Anterior cingulate cortex (tissue), 58 donors: ENCODE measurements around the gene TMEM30A.

Experiments used
- DNase-seq, 58 donors: peaks; one replicate each; lab custom pipeline; 2025; lab: John Stamatoyannopoulos, UW

The TMEM30A gene

GRCh38 chr6:75296811-75297779 is 12.5 kb upstream of the TMEM30A start:
- DNase-seq = peak in 2 of 58 donors; percentile 34 to 40

- DNase-seq = no peak
Observed at GRCh38 chr6:75292555-75292954, 8.0 kb upstream of the TMEM30A start.

DNA sequence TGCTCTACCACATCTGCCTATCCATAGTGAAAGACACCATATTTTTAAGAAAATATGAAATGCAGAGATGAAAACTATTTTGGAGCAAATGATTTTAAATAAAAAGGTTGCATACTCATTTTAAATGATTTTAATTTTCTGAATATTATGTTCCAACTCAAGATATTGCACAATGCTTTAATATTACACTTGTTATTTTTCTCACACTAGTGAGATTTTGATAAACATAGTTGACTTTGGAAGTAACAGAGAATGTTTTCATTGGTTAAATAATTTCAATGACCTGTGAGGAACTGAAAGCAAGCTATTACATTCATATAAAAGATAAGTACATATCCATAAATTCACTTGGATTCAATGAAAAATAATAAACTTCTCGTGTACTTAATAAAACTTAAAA is 7.2 kb upstream of the TMEM30A start:
- no peak for DNase-seq

- DNase-seq = peak in 1 of 58 donors; percentile 1
Observed at GRCh38 chr6:75291331-75291730, 6.7 kb upstream of the TMEM30A start.

GRCh38 chr6:75290136-75290945 is 5.7 kb upstream of the TMEM30A start:
- DNase-seq = peak in 48 of 58 donors; percentile 2 to 90 (median 42)

DNA sequence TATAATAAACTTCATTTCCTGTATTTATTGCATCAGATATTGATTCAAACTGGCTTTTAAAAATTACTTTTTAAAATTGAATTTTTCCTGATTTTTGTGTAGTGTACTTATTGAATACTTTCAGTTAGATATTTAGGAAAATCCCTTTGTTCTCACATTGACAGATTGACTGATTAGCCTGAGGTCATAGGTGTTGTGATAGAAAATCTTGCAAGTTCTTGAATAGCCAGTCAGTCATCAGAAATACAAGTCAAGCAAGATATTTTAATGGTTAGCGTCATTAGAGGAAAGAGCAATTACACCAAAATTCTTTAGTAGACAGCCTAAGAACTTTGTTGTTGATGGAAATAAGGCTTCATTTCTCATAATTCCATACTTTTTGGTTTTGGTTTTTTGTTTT is 3.4 kb upstream of the TMEM30A start:
- no peak for DNase-seq

DNA sequence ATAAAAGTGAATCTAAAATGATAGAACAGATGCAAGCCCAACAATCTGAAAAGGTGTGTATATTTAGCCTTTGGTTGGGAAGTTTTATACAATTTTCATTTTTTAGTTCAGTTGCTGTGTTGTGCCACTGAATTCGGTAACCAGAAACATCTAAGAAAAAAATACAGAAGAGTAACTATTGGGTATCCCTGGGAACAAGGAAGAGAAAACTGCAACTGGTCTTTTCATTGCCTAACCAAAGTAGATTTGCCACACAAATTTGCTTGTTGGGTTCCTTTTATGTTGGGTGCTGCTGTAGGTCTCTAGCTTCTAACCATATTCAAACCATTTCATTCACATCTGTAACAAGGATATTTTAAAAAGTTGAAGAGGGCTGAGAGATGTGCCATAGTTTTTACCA is 2.8 kb upstream of the TMEM30A start:
- no peak for DNase-seq

- no peak for DNase-seq
Observed at GRCh38 chr6:75286955-75287354, 2.4 kb upstream of the TMEM30A start.

GRCh38 chr6:75285283-75285639 is 669 bp upstream of the TMEM30A start:
- peak in 1 of 58 donors; percentile 30 for DNase-seq

DNA sequence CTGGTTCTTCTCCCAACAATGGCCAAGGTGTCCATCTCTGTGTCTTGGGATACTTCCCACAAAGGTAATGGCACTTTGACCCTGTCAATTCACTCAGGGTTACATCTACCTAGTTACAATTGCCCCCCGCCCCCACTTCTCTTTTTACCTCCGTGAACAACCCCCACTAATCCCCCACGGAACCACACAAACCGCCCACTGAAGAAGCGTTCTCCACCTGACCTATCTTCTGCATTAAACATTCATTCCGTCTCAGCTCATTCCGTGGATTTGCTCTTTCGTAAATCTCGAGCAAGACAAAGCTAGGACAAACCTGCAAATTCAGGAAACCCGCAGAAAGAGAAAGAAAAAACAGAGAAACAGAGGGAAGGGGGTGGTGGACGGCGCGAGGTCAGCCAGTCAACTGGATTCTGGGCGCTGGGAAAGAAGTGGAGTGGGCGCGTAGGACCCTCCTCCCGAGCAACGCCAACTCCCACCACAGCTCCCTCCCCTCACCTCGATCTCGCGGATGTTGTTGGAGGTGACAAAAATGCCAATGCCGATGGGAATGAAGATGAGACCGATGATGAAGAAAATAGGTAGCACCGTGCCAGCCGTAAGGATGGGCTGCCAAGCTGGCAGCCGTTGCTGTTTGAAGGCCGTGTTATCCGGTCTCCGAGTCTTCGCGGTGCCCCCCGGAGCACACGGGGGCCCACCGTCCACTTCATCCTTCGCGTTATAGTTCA is 523 bp downstream of the TMEM30A start:
- DNase-seq = peak in 7 of 58 donors; percentile 33 to 66 (median 47)

- DNase-seq = no peak
Observed at GRCh38 chr6:75282706-75283105, 1.9 kb downstream of the TMEM30A start.

GRCh38 chr6:75281653-75282052 is 2.9 kb downstream of the TMEM30A start:
- no peak for DNase-seq

- no peak for DNase-seq
Observed at GRCh38 chr6:75280131-75280855, 4.3 kb downstream of the TMEM30A start.

DNA sequence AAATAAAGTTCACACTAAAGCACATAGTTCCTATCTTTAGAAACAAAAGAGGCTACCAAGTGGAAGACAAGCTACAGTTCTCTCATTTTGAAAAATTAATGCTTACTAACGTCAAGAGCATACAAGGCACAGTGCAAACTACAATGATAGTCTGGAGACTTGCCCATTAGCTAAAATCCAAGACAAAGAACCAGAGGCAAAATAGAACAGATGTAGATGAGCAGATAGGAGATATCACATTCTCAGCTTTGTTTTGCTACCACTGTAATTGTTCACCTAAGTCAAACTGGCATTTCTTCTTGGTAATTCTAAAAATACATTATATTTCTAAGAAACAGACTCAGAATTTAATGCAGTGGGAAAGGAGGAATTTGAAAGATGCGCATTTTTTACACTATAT is 5.2 kb downstream of the TMEM30A start:
- DNase-seq = no peak

DNA sequence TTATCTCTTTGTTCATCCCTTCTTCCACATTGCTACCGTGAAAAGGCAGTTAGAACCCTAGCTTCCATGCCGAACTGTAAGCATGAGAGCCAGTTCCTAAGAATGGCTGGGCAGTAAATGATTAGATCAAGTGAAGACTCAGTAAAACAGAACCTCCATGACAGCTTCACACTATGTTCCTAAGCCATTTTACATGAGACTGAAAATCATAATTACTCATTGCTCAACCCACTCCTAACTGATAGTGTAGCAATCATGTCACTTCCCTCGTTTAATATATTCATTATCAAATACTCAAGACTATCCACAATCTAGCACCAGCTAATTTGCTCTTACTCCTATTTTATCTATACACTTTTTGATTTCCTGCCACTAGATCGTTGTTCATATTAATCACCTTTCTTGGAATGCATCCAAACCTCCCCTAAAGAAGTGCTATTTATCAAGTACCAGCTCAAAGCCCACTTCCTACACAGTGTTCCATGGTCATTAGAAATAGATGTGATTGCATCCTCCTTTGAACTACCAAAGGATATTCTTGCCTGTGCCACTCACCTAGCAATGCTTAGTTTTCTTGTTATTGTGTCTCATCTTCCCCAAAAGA is 6.0 kb downstream of the TMEM30A start:
- no peak for DNase-seq

DNA sequence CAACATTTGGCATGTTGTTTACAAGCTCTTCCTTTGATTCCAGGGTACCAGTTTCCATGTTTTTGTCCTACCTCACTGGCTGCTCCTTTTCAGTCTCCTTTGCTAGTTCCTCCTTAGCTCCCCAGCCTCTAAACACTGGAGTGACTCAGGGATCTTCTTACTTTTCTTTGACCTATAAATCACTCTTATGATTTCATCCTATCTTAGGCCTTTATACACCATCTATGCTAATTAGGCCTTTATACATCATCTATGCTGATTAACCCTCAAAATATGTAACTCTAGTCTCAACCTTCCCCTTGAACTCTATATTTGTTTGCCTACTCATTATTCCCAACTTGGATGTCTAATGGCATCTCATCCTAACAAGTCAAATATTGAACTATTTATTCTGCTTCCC is 9.5 kb downstream of the TMEM30A start:
- no peak for DNase-seq

DNA sequence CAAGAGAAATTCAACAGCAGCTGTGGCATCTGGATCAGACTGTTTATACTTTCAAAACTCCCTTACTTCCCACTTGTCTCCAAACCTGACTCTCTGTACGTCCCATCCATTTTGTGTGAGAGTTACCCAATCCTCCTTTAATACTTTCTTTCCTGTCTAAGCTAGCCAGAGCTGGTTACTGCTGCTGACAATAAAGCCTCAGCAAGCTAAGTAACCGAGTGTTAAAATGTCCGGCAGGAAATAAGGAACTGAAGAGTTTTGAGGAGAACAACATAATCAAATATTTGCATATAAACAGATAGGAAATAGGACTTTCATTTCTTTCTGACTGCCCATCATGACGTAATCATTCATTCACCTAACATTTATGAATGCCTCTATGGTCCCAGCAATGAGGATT is 11.6 kb downstream of the TMEM30A start:
- DNase-seq = no peak

DNA sequence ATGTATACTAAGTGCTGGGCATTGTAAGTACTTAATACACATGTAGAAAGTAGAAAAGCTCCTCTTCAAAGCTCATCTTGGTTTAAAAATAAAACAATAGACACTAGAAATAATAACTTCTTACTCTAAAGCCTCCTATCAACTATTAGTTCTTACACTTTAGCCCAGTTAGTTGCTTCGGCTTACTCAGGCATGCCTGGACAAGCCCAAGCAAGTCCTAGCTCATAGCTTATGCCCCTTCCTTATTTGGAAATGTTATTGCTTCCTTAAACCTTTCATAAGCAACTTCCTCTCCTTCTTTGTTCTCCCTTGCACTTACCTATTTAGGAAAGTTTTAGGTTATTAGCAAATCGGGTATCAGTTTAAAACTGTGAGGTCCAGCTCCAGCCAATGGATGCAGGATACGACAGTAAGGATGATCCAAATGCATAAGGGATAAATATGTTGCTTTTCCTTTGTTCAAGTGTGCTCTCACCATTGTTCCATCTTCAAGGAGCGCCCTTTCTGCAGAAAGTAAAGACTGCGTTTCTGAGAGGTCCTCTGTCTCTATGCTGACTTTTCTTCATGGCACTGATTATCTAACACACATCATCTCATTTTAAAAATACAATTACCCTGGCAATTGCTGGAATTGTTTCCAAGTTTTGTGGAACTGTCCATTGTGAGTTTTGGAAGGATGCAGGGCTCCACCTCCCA is 12.3 kb downstream of the TMEM30A start:
- DNase-seq = no peak

DNA sequence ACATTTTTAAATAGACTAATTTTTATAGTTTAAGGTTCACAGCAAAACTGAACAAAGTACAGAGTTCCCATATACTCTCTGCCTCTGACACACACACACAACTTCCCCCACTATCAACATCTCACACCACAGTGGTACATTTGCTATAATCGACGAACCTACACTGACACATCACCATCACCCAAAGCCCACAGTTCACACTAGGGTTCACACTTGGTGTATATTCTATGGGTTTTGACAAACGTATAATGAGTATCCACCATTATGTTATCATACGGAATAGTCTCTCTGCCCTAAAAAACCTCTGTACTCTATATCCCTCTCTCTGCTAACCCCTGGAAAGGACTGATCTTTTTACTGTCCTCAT is 15.6 kb downstream of the TMEM30A start:
- DNase-seq = no peak
